ENCODE measurements around the gene C16orf89. TPM values are rescaled to one million over a fixed set of nuclear protein-coding genes. Genes with fewer than 3 reads are reported as not detected.
"Not testable (repeated sequence)": the region's sequence is repeated elsewhere in the genome, so short reads cannot be mapped to it uniquely, and the experiment has no call there.

Gene C16orf89
- total RNA-seq, 1 donor from 2014 or later, result 201 TPM

- H3K4me3 ChIP-seq; DNase-seq; H3K4me1 ChIP-seq; intact Hi-C loops (cut with DNase I); H3K9me3 ChIP-seq; H3K27me3 ChIP-seq; ATAC-seq; H3K27ac ChIP-seq: not testable (repeated sequence)
- peaks cover 43% of the 10 kb centered on the region for H3K36me3 ChIP-seq
Observed at GRCh38 chr16:5080461-5080860, 14.7 kb upstream of the C16orf89 start.

- intact Hi-C loops (cut with DNase I), result no loop called here
- H3K36me3 ChIP-seq, result peaks cover 49% of the 10 kb centered on the region
- DNase-seq, result no peak
- no peak overlapping the region for H3K27ac ChIP-seq
- TF ChIP-seq, protein P1, sequence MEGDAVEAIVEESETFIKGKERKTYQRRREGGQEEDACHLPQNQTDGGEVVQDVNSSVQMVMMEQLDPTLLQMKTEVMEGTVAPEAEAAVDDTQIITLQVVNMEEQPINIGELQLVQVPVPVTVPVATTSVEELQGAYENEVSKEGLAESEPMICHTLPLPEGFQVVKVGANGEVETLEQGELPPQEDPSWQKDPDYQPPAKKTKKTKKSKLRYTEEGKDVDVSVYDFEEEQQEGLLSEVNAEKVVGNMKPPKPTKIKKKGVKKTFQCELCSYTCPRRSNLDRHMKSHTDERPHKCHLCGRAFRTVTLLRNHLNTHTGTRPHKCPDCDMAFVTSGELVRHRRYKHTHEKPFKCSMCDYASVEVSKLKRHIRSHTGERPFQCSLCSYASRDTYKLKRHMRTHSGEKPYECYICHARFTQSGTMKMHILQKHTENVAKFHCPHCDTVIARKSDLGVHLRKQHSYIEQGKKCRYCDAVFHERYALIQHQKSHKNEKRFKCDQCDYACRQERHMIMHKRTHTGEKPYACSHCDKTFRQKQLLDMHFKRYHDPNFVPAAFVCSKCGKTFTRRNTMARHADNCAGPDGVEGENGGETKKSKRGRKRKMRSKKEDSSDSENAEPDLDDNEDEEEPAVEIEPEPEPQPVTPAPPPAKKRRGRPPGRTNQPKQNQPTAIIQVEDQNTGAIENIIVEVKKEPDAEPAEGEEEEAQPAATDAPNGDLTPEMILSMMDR (IDR thresholded peaks at IDR 0.05), result no peak
- H3K27me3 ChIP-seq, result no peaks in the 10 kb centered on the region
- no peaks in the 10 kb centered on the region for H3K4me1 ChIP-seq
- H3K4me3 ChIP-seq, result no peak overlapping the region
- H3K9me3 ChIP-seq, result no peaks in the 10 kb centered on the region
- ATAC-seq, result no peak
Observed at GRCh38 chr16:5078626-5079025, 12.9 kb upstream of the C16orf89 start.

DNA sequence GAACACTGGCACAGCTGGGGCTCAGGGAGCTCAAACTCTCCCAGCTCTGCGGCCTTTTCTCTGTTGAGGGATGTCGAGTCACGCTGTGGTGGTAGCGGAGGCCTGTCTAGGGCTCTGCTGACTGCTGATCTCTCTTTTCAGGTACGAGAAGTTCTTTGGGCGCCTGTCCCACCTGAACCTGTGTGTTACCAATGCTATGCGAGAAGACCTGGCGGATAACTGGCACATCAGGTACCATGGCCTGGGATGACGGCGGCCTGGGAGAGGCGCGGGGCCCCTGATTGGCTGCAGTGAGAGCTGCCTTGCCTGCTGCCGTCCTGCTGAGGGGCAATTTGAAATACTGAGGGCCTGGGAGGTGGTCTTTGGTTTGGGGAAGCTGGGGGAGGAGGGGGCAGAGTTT lies 11.5 kb upstream of the C16orf89 start:
- H3K4me3 ChIP-seq, result no peak overlapping the region
- no peaks in the 10 kb centered on the region for H3K9me3 ChIP-seq
- no peak overlapping the region for H3K27ac ChIP-seq
- ATAC-seq (no peak), DNase-seq (no peak)
- peaks cover 44% of the 10 kb centered on the region for H3K36me3 ChIP-seq
- no peaks in the 10 kb centered on the region for H3K27me3 ChIP-seq
- TF ChIP-seq, protein P1 (IDR thresholded peaks at IDR 0.05), result no peak
- H3K4me1 ChIP-seq, result peaks cover 7% of the 10 kb centered on the region
- intact Hi-C loops (cut with DNase I), result no loop called here

- intact Hi-C loops (cut with DNase I), result no loop called here
- Histone ChIP-seq H3K4me3 (no peak overlapping the region), H3K36me3 (peaks cover 44% of the 10 kb centered on the region), H3K27ac (no peak overlapping the region), H3K9me3 (no peaks in the 10 kb centered on the region), H3K4me1 (peaks cover 14% of the 10 kb centered on the region), H3K27me3 (no peaks in the 10 kb centered on the region)
- TF ChIP-seq, protein P1 (IDR thresholded peaks at IDR 0.05), result no peak
- ATAC-seq (no peak), DNase-seq (no peak)
Observed at GRCh38 chr16:5075637-5076036, 9.9 kb upstream of the C16orf89 start.

DNA sequence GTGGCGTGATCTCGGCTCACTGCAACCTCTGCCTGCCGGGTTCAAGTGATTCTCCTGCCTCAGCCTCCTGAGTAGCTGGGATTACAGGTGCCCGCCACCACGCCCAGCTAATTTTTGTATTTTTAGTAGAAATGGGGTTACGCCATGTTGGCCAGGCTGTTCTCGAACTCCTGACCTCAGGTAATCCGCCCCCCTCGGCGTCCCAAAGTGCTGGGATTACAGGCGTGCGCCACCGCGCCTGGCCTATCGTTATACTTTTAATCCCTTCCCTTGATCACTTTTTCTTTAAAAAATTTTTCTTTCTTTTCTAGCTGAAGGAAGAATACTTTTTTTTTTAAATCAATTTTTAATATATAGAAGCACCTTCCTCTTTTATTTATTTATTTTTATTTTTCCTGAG lies 8.0 kb upstream of the C16orf89 start:
- H3K27me3 ChIP-seq; H3K27ac ChIP-seq; DNase-seq; intact Hi-C loops (cut with DNase I); H3K9me3 ChIP-seq; H3K4me3 ChIP-seq; ATAC-seq: not testable (repeated sequence)
- H3K4me1 ChIP-seq, result peaks cover 14% of the 10 kb centered on the region
- peaks cover 31% of the 10 kb centered on the region for H3K36me3 ChIP-seq

DNA sequence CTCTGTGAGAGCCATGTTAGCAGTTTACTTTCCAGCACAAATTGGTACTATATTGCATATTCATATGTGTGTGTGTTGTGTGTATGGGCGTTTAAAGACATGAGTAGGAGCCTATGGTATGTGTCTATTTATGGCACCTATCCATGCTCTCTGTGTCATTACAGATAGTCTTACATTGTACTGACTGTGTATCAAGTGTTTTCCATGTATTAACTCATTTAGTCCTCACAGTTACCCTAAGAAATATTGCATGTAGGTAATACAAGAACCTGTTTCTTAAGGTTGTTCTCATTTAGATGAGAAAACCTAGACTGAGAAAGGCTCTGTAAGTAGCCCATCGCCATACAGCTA lies 7.5 kb upstream of the C16orf89 start:
- DNase-seq (no peak), ATAC-seq (no peak)
- intact Hi-C loops (cut with DNase I), result no loop called here
- Histone ChIP-seq H3K4me3 (no peak overlapping the region), H3K27ac (no peak overlapping the region), H3K4me1 (peaks cover 14% of the 10 kb centered on the region), H3K36me3 (peaks cover 31% of the 10 kb centered on the region), H3K27me3 (no peaks in the 10 kb centered on the region), H3K9me3 (no peaks in the 10 kb centered on the region)
- TF ChIP-seq, protein P1 (IDR thresholded peaks at IDR 0.05), result no peak

All from upper lobe of right lung (tissue), 1 donor.